ENCODE data around the gene BRAF. TPM values are rescaled to one million over a fixed set of nuclear protein-coding genes. Genes with fewer than 3 reads are reported as not detected.
"Not testable (repeated sequence)": the region's sequence is repeated elsewhere in the genome, so short reads cannot be mapped to it uniquely, and the experiment has no call there.

BRAF gene
- total RNA-seq, 4 donors from 2014 or later: 43.5 to 56.5 (median 49.5) TPM

- Histone ChIP-seq H3K27me3 (no peaks in the 10 kb centered on the region), H3K36me3 (peaks cover 0 to 66% (median 0%) of the 10 kb centered on the region in 3 donors), H3K27ac (no peak overlapping the region), H3K4me1 (no peaks in the 10 kb centered on the region), H3K9me3 (peaks cover 0 to 9% (median 0%) of the 10 kb centered on the region in 4 donors), H3K4me3 (no peak overlapping the region)
- WGBS, 2 donors: 94 to 98% methylated on average over 3 of the region's 3 CpGs
- TF ChIP-seq CTCF (IDR thresholded peaks at IDR 0.05): no peak
- no peak for TF ChIP-seq POLR2A (IDR thresholded peaks at IDR 0.05)
- TF ChIP-seq EP300 (IDR thresholded peaks at IDR 0.05): no peak
- DNase-seq (ENCODE audit: low spot score in 2 of 2): no peak
These were observed 157.3 kb downstream of the BRAF start for GRCh38 chr7:140767418-140767817.

GRCh38 chr7:140765441-140765840 is 159.3 kb downstream of the BRAF start:
- H3K4me3 ChIP-seq; H3K27ac ChIP-seq; H3K27me3 ChIP-seq; H3K4me1 ChIP-seq; DNase-seq (ENCODE audit: low spot score in 2 of 2): not testable (repeated sequence)
- Histone ChIP-seq H3K36me3 (peaks cover 0 to 48% (median 0%) of the 10 kb centered on the region in 3 donors), H3K9me3 (peaks cover 0 to 13% (median 0%) of the 10 kb centered on the region in 4 donors)
- WGBS, 2 donors: 100% methylated on average over 1 of the region's 1 CpG; no CpG with 5 or more reads in 1 of the 2 donors

GRCh38 chr7:140763166-140763565 is 161.6 kb downstream of the BRAF start:
- peaks cover 0 to 11% (median 0%) of the 10 kb centered on the region in 4 donors for H3K9me3 ChIP-seq
- DNase-seq (ENCODE audit: low spot score in 2 of 2); H3K27ac ChIP-seq; H3K4me3 ChIP-seq; H3K4me1 ChIP-seq; H3K27me3 ChIP-seq: not testable (repeated sequence)
- H3K36me3 ChIP-seq: peaks cover 0 to 43% (median 0%) of the 10 kb centered on the region in 3 donors
- WGBS, 2 donors: 97 to 98% methylated on average over 9 to 20 of the region's 25 CpGs

GRCh38 chr7:140761375-140761774 is 163.4 kb downstream of the BRAF start:
- not testable (repeated sequence) for H3K27ac ChIP-seq; H3K4me1 ChIP-seq; H3K4me3 ChIP-seq; H3K9me3 ChIP-seq; DNase-seq (ENCODE audit: low spot score in 2 of 2); H3K27me3 ChIP-seq
- WGBS, 2 donors: 83% methylated on average over 3 of the region's 3 CpGs
- peaks cover 0 to 28% (median 0%) of the 10 kb centered on the region in 3 donors for H3K36me3 ChIP-seq

- WGBS, 2 donors: 43 to 47% methylated on average over 3 of the region's 3 CpGs
- Histone ChIP-seq H3K4me3 (no peak overlapping the region), H3K4me1 (no peaks in the 10 kb centered on the region), H3K27me3 (no peaks in the 10 kb centered on the region), H3K27ac (no peak overlapping the region), H3K36me3 (peaks cover 0 to 31% (median 0%) of the 10 kb centered on the region in 3 donors), H3K9me3 (no peaks in the 10 kb centered on the region)
- TF ChIP-seq EP300 (IDR thresholded peaks at IDR 0.05) (no peak), POLR2A (IDR thresholded peaks at IDR 0.05) (no peak), CTCF (IDR thresholded peaks at IDR 0.05) (no peak)
- DNase-seq (ENCODE audit: low spot score in 2 of 2): no peak
These were observed 170.2 kb downstream of the BRAF start for GRCh38 chr7:140754506-140754905.

- 93 to 97% methylated on average over 1 of the region's 1 CpG for WGBS, 2 donors
- TF ChIP-seq EP300 (IDR thresholded peaks at IDR 0.05) (no peak), CTCF (IDR thresholded peaks at IDR 0.05) (no peak), POLR2A (IDR thresholded peaks at IDR 0.05) (no peak)
These were observed 172.2 kb downstream of the BRAF start for GRCh38 chr7:140752533-140752932.

GRCh38 chr7:140746751-140747150 is 178.0 kb downstream of the BRAF start:
- H3K27ac ChIP-seq: no peak overlapping the region
- WGBS, 2 donors: 91 to 96% methylated on average over 2 of the region's 2 CpGs
- no peaks in the 10 kb centered on the region for H3K4me1 ChIP-seq
- H3K27me3 ChIP-seq: no peaks in the 10 kb centered on the region
- H3K36me3 ChIP-seq: peaks cover 0 to 13% (median 0%) of the 10 kb centered on the region in 3 donors
- H3K9me3 ChIP-seq: no peaks in the 10 kb centered on the region
- DNase-seq (ENCODE audit: low spot score in 2 of 2): no peak
- TF ChIP-seq EP300 (IDR thresholded peaks at IDR 0.05): no peak
- no peak for TF ChIP-seq CTCF (IDR thresholded peaks at IDR 0.05)
- no peak for TF ChIP-seq POLR2A (IDR thresholded peaks at IDR 0.05)
- H3K4me3 ChIP-seq: no peak overlapping the region

More at GRCh38 chr7:140752533-140752932, 172.2 kb downstream of the BRAF start:
- H3K9me3 ChIP-seq: no peaks in the 10 kb centered on the region
- no peak overlapping the region for H3K4me3 ChIP-seq
- no peak for DNase-seq (ENCODE audit: low spot score in 2 of 2)
- H3K27ac ChIP-seq: no peak overlapping the region
- H3K36me3 ChIP-seq: peaks cover 0 to 37% (median 0%) of the 10 kb centered on the region in 3 donors
- H3K27me3 ChIP-seq: no peaks in the 10 kb centered on the region
- no peaks in the 10 kb centered on the region for H3K4me1 ChIP-seq

Measured in tibial nerve (tissue), 4 donors.